Lung (tissue), 12 donors: ENCODE data around the gene DDX19B. TPM values are rescaled to one million over a fixed set of nuclear protein-coding genes. Genes with fewer than 3 reads are reported as not detected.
A peak's percentile ranks its signal among the peaks of the same experiment; 100 is the strongest.

ENCODE experiments used
- ATAC-seq: fragments of 200-7000 bp; cut with Tn5 transposase; one replicate; pipeline ENCODE4 v1.9.1; 2020; ENCODE audit warnings: moderate number of reproducible peaks; ENCODE audit not compliant: insufficient read depth, low FRiP score
- DNase-seq, 3 donors: peaks; one replicate each; pipeline ENCODE4 v3.0.0-alpha.2; 2013 to 2017
- H3K27ac ChIP-seq, 2 donors: one replicate each; pipeline ENCODE4 v1.5.1; 2013; ENCODE audit warnings: mild to moderate bottlenecking in 2 of 2, moderate library complexity in 2 of 2, control low read depth in 1 of 2, inconsistent platforms in 1 of 2, low read depth in 1 of 2, low read length in 1 of 2
- H3K27me3 ChIP-seq, 3 donors: one replicate each; pipeline ENCODE4 v1.5.1; 2013; ENCODE audit warnings: low read length in 2 of 3; ENCODE audit not compliant: control insufficient read depth in 3 of 3, insufficient read depth in 3 of 3
- H3K36me3 ChIP-seq, 4 donors: one replicate each; pipeline ENCODE4 v1.5.1; 2013; ENCODE audit warnings: low read length in 4 of 4, mild to moderate bottlenecking in 1 of 4, moderate library complexity in 1 of 4; ENCODE audit not compliant: control insufficient read depth in 4 of 4, insufficient read depth in 4 of 4
- H3K4me1 ChIP-seq, 5 donors: one replicate each; pipeline ENCODE4 v1.5.1; 2013; ENCODE audit warnings: low read length in 5 of 5, mild to moderate bottlenecking in 2 of 5, moderate library complexity in 1 of 5; ENCODE audit not compliant: control insufficient read depth in 5 of 5, insufficient read depth in 5 of 5
- H3K4me3 ChIP-seq: one replicate; pipeline ENCODE4 v1.5.1; 2013; ENCODE audit warnings: mild to moderate bottlenecking, control low read depth, moderate library complexity
- H3K9ac ChIP-seq, 2 donors: one replicate each; pipeline ENCODE4 v1.5.1; 2013; ENCODE audit warnings: low read length in 2 of 2, control low read depth in 1 of 2; ENCODE audit not compliant: insufficient read depth in 1 of 2
- H3K9me3 ChIP-seq, 4 donors: one replicate each; pipeline ENCODE4 v1.5.1; 2013; ENCODE audit warnings: low read length in 3 of 4, mild to moderate bottlenecking in 1 of 4, moderate library complexity in 1 of 4; ENCODE audit not compliant: control insufficient read depth in 4 of 4, insufficient read depth in 3 of 4
- WGBS, 2 donors: extraction: QIAGEN DNeasy Blood & Tissue Kit; methylation state at CpG; one replicate each; pipeline ENCODE4 v1.1.7; 2013; 5-methylcytosine and 5-hydroxymethylcytosine counted together
- polyA plus RNA-seq, 2 donors: library from polyadenylated mRNA; stranded (reverse); fragments of 200-250 nt; gene quantifications; one replicate each; pipeline ENCODE4 v1.2.1, GENCODE V29; 2013
- total RNA-seq, 2 donors: library from RNA; depleted of rRNA in 1 of 2; stranded (reverse); fragments of >200 nt in 1 of 2; gene quantifications; one replicate each; pipeline ENCODE4 v1.2.1, GENCODE V29; 2014 to 2021
- TF ChIP-seq, protein P1 (sequence below): IDR thresholded peaks from 2 replicates; pipeline ENCODE4 v1.5.1; 2012; ENCODE audit warnings: mild to moderate bottlenecking; ENCODE audit errors: control extremely low read depth, extremely low read depth
- donor health status: control.
- donor health status: control.
- donor health status: Bipolar disorder and iron deficiency.
- donor health status: healthy.
- donor health status: DM: yes; HTN: yes; CAD: no.

Gene DDX19B
- total and polyA plus RNA-seq, 4 donors = 23.2 to 32.7 (median 27.1) TPM

DNA sequence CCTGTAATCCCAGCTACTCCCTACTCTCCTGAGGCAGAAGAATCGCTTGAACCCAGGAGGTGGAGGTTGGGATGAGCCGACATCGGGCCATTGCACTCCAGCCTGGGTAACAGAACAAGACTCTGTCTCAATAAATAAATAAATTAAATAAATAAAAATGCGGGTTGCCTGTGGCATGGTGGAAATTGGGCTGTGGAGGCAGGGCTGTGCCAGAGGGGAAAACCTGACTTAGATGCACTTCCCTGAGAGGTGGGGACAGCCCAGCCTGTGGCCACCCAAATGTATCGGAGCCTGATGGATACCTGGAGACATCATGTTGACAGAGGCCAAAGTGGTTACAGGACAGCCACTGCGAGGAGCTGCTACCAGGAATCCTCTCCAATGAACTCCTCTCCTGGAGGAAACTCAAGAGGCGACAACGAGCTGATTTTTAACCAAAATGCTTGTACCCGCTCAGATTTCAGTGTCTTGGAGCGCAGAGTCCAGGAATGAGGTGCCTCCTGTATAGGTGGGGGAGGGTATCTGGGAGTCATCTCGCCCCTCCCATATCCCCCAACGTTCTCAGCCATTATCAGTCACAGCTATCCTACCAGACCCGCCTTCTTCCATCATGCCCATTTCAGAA, 80.0 kb downstream of the DDX19B start:
- ATAC-seq = no peak
- H3K9ac ChIP-seq = no peak overlapping the region
- H3K9me3 ChIP-seq = no peaks in the 10 kb centered on the region
- peak overlapping the region in 1 of 2 donors; percentile 37 for H3K27ac ChIP-seq
- WGBS, 2 donors = 85 to 88% methylated on average over 13 of the region's 13 CpGs
- peaks cover 0 to 15% (median 11%) of the 10 kb centered on the region in 4 donors for H3K36me3 ChIP-seq
- DNase-seq = no peak
- peaks cover 0 to 18% (median 7%) of the 10 kb centered on the region in 5 donors for H3K4me1 ChIP-seq
- no peak overlapping the region for H3K4me3 ChIP-seq
- no peaks in the 10 kb centered on the region for H3K27me3 ChIP-seq
- TF ChIP-seq, protein P1, sequence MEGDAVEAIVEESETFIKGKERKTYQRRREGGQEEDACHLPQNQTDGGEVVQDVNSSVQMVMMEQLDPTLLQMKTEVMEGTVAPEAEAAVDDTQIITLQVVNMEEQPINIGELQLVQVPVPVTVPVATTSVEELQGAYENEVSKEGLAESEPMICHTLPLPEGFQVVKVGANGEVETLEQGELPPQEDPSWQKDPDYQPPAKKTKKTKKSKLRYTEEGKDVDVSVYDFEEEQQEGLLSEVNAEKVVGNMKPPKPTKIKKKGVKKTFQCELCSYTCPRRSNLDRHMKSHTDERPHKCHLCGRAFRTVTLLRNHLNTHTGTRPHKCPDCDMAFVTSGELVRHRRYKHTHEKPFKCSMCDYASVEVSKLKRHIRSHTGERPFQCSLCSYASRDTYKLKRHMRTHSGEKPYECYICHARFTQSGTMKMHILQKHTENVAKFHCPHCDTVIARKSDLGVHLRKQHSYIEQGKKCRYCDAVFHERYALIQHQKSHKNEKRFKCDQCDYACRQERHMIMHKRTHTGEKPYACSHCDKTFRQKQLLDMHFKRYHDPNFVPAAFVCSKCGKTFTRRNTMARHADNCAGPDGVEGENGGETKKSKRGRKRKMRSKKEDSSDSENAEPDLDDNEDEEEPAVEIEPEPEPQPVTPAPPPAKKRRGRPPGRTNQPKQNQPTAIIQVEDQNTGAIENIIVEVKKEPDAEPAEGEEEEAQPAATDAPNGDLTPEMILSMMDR = no peak

- Histone ChIP-seq H3K36me3 (peaks cover 0 to 13% (median 8%) of the 10 kb centered on the region in 4 donors), H3K9me3 (no peaks in the 10 kb centered on the region), H3K4me3 (peak overlapping the region; percentile 54), H3K9ac (peak overlapping the region; percentile 39 to 55), H3K27me3 (no peaks in the 10 kb centered on the region), H3K4me1 (peaks cover 0 to 18% (median 7%) of the 10 kb centered on the region in 5 donors), H3K27ac (peak overlapping the region; percentile 88 to 89)
- DNase-seq = peak; percentile 44 to 56 (median 53)
- WGBS, 2 donors = 0 to 2% methylated on average over 31 of the region's 31 CpGs
- peak; percentile 5 for ATAC-seq
- TF ChIP-seq, protein P1 = no peak
These were observed 81.4 kb downstream of the DDX19B start for GRCh38 chr16:70380248-70380918.

- TF ChIP-seq, protein P1 = no peak
- peak overlapping the region; percentile 59 for H3K4me3 ChIP-seq
- H3K9me3 ChIP-seq = no peaks in the 10 kb centered on the region
- H3K36me3 ChIP-seq = peaks cover 0 to 14% (median 7%) of the 10 kb centered on the region in 4 donors
- peak overlapping the region; percentile 88 to 89 for H3K27ac ChIP-seq
- 1% methylated on average over 49 to 52 of the region's 52 CpGs for WGBS, 2 donors
- peaks cover 0 to 18% (median 7%) of the 10 kb centered on the region in 5 donors for H3K4me1 ChIP-seq
- peak overlapping the region; percentile 39 to 55 for H3K9ac ChIP-seq
- ATAC-seq (peak; percentile 97), DNase-seq (peak; percentile 97 to 98 (median 98))
- H3K27me3 ChIP-seq = no peaks in the 10 kb centered on the region
These were observed 82.1 kb downstream of the DDX19B start for GRCh38 chr16:70380919-70381603.
